Glomerular visceral epithelial cell (primary cell): ENCODE results near the gene GPR32.
"Not testable (repeated sequence)": the region's sequence is repeated elsewhere in the genome, so short reads cannot be mapped to it uniquely, and the experiment has no call there.

Source experiments
- DNase-seq: peaks from one replicate; pipeline ENCODE4 v3.0.0-alpha.2; 2016; ENCODE audit errors: extremely low spot score

The GPR32 gene

DNA sequence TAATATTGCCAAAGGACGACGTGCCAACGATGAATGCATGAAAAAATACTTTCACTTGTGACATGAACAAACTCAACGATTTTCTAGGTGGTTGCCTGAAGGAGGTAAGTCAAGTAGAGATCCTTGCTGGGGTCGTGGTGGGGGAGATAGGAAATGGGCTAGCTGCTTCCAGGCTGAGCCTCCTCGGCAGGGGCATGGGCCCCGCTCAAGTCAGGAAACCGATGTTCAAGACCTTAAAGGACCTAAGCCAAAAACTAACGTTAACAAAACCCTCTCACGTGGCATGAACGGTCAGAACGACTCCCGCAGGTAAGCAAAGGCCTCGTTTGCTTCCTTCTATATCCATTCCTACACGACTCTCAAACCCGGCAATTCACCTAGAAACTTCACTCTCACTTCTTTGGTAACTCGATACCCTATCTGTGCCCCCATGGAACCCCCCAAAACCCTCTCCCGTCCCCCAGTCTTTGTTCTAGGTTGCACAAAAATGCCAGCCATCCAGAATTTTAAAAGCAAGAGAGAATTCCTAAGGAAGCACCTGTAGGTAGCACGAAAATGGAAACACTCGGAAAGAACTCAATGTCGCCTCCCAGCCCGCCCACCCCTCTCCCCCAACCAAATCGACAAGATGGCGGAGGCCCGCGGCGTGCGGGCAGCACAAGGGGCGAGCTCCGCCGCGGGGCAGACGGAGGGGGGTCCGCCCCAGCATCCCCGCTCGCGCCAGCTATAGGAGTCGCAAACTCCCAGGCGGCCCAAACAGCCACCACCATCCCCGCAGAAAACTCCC is 33.6 kb downstream of the GPR32 start:
- DNase-seq = peak; percentile 41

DNA sequence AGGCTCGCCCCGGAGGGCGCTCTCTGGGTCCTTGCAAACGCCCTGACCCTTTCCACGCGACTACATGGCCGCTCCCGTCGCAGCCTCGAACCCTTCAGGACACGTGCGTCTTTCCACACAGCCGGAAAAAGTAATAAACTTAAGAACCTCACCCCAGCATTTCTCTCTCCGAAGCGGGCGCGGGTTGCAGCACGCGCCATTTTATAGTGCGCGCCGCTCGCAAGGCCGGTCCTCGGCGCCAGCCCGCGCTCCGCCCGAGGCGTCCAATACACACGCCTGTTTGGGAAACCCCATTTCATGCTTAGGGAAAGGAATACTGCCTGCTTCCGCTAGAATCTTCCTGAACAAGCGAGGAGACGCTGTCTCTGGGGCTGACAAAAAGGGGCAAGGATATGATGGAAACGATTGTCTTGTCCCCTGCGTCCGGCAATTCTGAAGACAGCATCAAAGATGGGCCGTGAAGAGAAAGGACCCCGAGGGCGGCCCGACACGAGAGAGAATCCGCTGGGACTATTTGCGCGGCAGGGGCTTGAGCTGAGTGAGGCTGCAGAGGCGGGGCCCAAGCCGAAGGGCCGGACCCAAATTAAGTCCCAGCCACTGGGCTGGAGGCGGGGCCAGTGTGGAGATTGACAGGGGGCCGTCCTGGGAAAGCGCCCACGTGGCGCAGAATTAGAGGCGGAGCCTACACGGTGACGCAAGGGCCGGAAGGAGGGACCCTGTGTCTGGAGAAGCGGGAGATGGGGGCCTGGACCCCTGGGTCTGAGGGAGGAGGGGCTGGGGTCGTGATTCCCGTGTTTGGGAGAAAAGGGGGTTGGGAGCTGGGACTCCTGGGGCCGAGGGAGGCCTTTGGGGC is 34.4 kb downstream of the GPR32 start:
- peak; percentile 99 for DNase-seq

DNA sequence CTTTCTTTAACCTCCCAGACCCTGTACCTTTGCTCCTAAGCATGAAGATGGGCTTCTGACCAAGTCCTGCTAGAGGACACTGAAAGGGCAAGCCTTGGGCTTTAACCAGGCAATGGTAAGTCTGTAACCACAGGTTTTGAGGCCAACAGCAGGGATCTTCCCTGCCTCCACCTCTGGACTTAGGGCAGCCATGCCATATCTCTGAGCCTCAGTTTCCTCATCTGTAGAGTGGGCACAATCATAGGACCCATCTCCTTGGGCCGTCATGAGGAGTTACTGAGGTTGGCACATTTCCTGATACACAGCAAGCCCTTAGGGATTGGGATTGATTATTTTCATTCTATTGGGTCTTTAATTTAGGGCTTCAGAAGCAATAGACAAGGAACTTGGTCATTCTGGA is 38.6 kb downstream of the GPR32 start:
- DNase-seq = no peak

- not testable (repeated sequence) for DNase-seq
Observed at GRCh38 chr19:50811622-50812238, 41.5 kb downstream of the GPR32 start.

DNA sequence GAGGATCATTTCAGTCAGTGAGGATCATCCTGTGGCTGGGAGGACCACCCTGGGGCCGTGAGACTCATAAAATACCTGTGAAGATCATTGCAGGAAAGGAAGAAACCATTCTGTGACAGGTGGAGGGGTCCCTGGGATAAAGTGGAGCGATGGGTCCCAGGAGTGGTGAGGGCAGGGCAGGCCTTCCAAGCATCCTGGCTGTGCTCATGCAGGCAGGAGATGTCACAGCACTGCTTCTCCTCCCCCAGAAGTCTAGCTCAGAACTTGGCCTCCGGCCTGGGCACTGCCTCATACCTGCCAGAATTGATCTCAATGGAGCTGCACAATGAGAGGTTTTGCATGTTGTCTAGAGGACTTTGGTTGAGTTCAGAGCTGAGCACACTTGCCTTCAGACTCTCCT is 42.2 kb downstream of the GPR32 start:
- DNase-seq = no peak

GRCh38 chr19:50814883-50815282 is 44.6 kb downstream of the GPR32 start:
- DNase-seq = no peak

GRCh38 chr19:50815439-50815838 is 45.2 kb downstream of the GPR32 start:
- no peak for DNase-seq

GRCh38 chr19:50817941-50818858 is 47.9 kb downstream of the GPR32 start:
- no peak for DNase-seq

GRCh38 chr19:50818859-50819472 is 48.7 kb downstream of the GPR32 start:
- DNase-seq = no peak

DNA sequence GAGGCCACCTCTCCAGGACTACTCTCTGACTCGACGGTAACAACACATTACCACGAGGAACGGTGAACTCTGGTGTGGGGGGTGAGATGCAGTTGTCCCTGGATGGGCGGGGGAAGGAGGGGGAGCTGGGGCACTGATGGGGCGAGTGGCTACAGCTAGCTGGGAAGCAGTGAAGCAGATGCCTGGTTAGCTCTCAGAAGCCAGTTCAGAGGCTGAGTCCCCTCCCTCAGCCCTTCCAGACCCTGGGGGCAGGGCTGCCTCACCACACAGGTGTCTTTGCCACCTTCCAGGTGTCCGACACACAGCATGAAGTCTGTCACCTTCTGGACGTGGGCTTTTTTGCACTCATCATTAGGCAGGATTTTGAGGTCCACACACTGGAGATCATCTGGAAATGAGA is 49.4 kb downstream of the GPR32 start:
- no peak for DNase-seq

GRCh38 chr19:50820086-50820485 is 49.8 kb downstream of the GPR32 start:
- no peak for DNase-seq

DNA sequence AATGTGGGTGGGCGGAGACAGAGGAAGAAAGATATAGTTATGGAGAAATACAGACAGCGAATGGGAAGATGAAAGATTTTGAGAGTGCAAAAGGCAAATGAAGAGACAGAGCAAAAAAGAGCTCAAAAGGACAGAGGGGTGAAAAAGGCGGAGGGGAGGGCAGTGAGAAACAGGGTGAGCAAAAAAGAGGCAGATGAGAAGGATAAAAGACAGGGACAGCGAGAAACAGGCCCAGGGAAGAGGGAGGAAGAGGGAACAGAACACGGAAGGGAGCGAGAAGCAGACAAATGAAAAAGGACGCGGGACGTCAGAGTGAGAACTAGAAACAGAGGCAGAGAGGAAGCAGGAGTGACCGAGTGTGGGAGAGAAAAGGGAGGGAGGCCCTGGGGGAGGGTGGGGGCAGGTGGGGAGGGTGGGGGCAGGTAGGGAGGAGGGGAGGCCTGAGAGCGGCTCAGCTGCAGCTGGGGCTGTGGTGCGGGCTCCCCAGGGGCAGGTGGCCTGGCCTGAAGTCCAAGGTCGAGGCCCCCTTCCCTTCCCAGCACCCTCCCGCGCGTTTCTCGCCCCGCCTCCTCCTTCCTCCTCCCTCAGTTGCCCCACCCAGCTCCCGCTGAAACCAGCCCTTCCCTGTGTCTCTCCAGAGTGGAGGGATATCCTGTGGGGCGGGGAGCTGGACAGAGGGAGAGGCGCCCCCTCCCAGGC is 50.4 kb downstream of the GPR32 start:
- DNase-seq = no peak

DNA sequence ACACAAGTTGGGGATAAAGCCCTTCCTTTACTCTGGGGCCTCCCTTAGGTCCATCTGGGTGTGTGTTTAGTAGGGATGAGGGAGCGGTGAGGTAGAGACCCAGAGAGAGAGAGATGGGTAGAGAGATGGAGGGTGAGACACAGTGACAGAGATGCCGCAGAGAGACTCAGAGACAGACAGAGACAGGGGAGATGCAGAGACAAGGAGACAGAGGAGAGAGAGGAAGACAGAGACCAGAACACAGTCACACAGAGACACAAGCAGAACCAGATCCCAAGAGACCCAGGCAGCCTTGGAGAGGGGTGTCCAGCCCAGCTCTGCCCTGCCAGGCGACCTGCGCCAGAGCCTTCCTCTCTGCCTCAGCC is 51.0 kb downstream of the GPR32 start:
- no peak for DNase-seq
